BLaER1 (cell line): ENCODE measurements around the gene FRMD4B.
A peak's percentile ranks its signal among the peaks of the same experiment; 100 is the strongest.
"Not testable (repeated sequence)": the region's sequence is repeated elsewhere in the genome, so short reads cannot be mapped to it uniquely, and the experiment has no call there.

Experiments
- H3K27ac ChIP-seq: shearing (Covaris generic); formaldehyde crosslinking; 2 replicates; pipeline ENCODE4 v1.8.1; 2022
- H3K27me3 ChIP-seq: shearing (Covaris generic); formaldehyde crosslinking; 2 replicates; pipeline ENCODE4 v1.8.1; 2022
- H3K36me3 ChIP-seq: shearing (Covaris generic); formaldehyde crosslinking; 2 replicates; pipeline ENCODE4 v1.8.1; 2022
- H3K4me1 ChIP-seq: shearing (Covaris generic); formaldehyde crosslinking; 2 replicates; pipeline ENCODE4 v1.8.1; 2022
- H3K4me2 ChIP-seq: shearing (Covaris generic); formaldehyde crosslinking; 2 replicates; pipeline ENCODE4 v1.8.1; 2022
- H3K4me3 ChIP-seq: shearing (Covaris generic); formaldehyde crosslinking; 2 replicates; pipeline ENCODE4 v1.8.1; 2022
- H3K9ac ChIP-seq: shearing (Covaris generic); formaldehyde crosslinking; 2 replicates; pipeline ENCODE4 v1.8.1; 2022
- H3K9me3 ChIP-seq: shearing (Covaris generic); formaldehyde crosslinking; 2 replicates; pipeline ENCODE4 v1.8.1; 2022
- H4K20me1 ChIP-seq: shearing (Covaris generic); formaldehyde crosslinking; 2 replicates; pipeline ENCODE4 v1.8.1; 2022
- Cebpa-rat ChIP-seq: shearing (Covaris generic); IDR thresholded peaks from 2 replicates; pipeline ENCODE4 v1.8.1; 2022

The FRMD4B gene

DNA sequence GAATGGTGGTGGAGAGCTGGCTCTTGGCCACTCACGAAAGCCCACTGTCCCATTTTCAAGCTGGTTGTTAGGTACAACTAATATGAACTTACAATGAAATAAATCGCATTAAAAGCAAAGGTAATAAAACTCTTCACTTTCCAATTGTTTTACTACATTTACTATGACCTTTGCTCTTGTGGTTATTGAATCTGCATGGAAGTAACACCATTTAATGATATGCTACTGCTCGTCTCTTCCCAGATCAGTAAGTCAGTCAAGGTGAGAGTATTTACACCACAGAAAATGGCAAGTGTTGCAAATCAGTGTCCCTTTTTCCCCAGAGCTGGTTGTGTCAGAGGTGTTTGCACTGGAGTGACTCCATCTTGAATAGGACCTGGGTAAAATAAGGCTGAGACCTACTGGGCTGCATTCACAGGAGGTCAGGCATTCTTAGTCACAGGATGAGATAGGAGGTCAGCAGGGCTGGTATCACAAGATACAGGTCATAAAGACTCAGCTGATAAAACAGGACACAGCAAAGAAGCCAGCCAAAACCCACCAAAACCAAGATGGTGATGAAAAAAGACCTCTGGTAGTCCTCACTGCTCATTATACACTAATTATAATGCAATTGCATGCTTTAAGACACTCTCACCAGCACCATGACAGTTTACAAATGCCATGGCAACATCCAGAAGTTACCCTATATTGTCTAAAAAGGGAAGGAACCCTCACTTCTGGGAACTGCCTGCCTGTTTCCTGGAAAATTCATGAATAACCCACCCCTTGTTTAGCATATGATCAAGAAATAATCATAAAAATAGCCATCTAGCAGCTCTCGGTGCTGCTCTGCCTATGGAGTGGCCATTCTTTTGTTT lies 57.6 kb downstream of the FRMD4B start:
- Histone ChIP-seq H3K4me2 (peak overlapping the region; percentile 76), H3K4me3 (peak overlapping the region; percentile 53), H3K4me1 (peaks cover 93% of the 10 kb centered on the region), H4K20me1 (peaks cover 9% of the 10 kb centered on the region; the same call in 1 of the 2 replicates), H3K27ac (peak overlapping the region; percentile 80), H3K9ac (peak overlapping the region; percentile 72), H3K27me3 (no peaks in the 10 kb centered on the region), H3K36me3 (peaks cover 24% of the 10 kb centered on the region), H3K9me3 (no peaks in the 10 kb centered on the region)
- no peak for TF ChIP-seq Cebpa-rat

DNA sequence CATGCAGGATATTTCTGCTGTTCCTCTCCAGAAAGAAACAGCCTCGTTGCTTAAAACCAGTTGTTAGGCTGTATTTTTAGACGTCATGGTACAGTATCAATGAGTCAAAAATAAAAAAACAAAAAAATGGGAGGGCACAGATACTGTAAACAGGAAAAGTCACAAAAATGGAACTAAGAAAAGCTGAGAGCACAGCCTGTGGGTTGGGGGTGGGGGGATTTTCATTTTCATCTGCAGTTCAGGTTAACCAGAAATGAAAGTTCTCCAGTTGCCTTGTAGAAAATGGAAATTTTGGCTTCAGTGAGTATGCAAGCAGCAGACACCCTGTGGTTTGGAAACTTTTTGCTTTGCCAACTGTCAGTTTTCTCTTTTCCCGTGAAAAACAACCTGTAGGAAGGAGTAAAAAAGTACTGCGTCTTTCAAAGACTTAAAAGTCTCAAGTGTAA lies 59.0 kb downstream of the FRMD4B start:
- TF ChIP-seq Cebpa-rat = no peak
- Histone ChIP-seq H3K27me3 (no peaks in the 10 kb centered on the region), H3K4me3 (peak overlapping the region; percentile 53), H3K4me1 (peaks cover 82% of the 10 kb centered on the region), H3K27ac (peak overlapping the region; percentile 80), H3K9me3 (no peaks in the 10 kb centered on the region), H4K20me1 (peaks cover 23% of the 10 kb centered on the region), H3K9ac (peak overlapping the region; percentile 72), H3K36me3 (peaks cover 24% of the 10 kb centered on the region), H3K4me2 (peak overlapping the region; percentile 76)

GRCh38 chr3:69325151-69325550 lies 60.7 kb downstream of the FRMD4B start:
- H3K4me3 ChIP-seq = peak overlapping the region; percentile 31; the same call in 1 of the 2 replicates
- peak overlapping the region; percentile 76 for H3K4me2 ChIP-seq
- peaks cover 38% of the 10 kb centered on the region for H3K36me3 ChIP-seq
- no peaks in the 10 kb centered on the region for H3K9me3 ChIP-seq
- peaks cover 40% of the 10 kb centered on the region for H4K20me1 ChIP-seq
- TF ChIP-seq Cebpa-rat = no peak
- H3K4me1 ChIP-seq = peaks cover 82% of the 10 kb centered on the region
- no peaks in the 10 kb centered on the region for H3K27me3 ChIP-seq
- H3K9ac ChIP-seq = peak overlapping the region; percentile 31; the same call in 1 of the 2 replicates
- H3K27ac ChIP-seq = peak overlapping the region; percentile 80

DNA sequence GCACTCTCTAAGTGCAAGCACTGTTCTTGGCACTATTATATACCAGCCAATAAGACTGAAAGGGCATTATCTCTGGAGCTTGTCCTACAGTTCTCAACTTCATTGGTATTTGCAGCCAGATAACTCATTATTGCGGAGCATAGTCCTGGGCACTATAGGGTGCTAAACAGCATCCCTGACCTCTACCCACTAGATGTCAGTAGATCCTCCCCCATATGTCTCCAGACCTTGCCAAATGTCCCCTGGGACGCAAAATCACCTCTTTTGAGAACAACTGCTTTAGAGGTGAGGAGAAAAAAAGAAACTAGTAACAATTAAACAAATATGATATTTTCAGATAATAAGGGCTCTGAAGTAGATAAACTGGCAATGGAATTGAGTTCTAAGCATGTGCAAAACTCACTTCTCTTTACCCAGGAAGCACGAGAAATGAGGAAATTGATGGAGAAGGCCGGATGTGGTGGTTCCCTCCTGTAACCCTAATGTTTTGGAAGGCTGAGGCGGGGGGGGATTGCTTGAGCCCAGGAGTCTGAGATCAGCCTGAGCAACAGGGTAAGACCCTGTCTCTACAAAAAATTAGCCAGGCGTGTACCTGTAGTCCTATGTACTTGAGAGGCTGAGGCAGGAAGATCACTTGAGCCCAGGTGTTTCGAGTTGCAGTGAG lies 61.4 kb downstream of the FRMD4B start:
- Histone ChIP-seq H4K20me1 (peaks cover 47% of the 10 kb centered on the region), H3K27me3 (no peaks in the 10 kb centered on the region), H3K4me2 (peak overlapping the region; percentile 76), H3K9ac (peak overlapping the region; percentile 31; the same call in 1 of the 2 replicates), H3K4me1 (peaks cover 75% of the 10 kb centered on the region), H3K4me3 (peak overlapping the region; percentile 31; the same call in 1 of the 2 replicates), H3K9me3 (no peaks in the 10 kb centered on the region), H3K27ac (peak overlapping the region; percentile 80), H3K36me3 (peaks cover 44% of the 10 kb centered on the region)
- TF ChIP-seq Cebpa-rat = no peak

DNA sequence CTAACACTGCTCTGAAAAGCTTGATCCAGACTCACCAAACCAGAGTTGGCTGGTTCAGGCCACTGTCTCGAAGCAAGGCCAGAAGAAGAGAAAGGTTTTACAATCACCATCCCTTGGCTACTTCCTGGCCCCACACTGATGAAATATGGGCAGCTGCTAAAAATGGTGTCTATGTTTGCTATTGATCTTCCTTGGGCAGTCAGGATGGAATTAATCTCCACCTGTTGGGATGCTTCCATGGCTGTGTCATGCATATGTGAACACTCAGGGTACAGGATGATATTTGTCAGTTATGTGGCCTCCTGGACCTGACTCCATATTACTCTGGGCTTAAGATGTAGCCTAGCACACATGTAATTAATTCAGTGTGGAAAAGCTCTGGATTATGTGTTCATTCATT lies 61.9 kb downstream of the FRMD4B start:
- Histone ChIP-seq H3K27me3 (no peaks in the 10 kb centered on the region), H4K20me1 (peaks cover 52% of the 10 kb centered on the region), H3K4me1 (peaks cover 70% of the 10 kb centered on the region), H3K9me3 (no peaks in the 10 kb centered on the region), H3K4me3 (no peak overlapping the region), H3K36me3 (peaks cover 48% of the 10 kb centered on the region), H3K27ac (no peak overlapping the region), H3K9ac (no peak overlapping the region), H3K4me2 (peak overlapping the region; percentile 76)
- TF ChIP-seq Cebpa-rat = no peak

DNA sequence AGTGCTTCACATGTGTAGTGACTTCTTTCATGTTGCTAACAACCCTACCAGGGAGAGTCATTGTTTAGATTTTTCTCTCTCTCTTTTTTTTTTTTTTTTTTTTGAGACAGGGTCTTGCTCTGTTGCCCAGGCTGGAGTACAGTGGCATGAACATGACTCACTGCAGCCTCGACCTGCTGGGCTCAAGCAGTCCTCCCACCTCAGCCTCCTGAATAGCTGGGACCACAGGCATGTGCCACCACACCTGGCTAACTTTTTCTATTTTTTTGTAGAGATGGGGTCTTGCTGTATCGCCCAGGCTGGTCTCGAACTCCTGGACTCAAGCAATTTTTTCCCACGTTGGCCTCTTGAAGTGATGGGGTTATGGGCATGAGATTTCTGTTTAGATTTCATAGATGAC lies 63.4 kb downstream of the FRMD4B start:
- not testable (repeated sequence) for H3K9ac ChIP-seq, H3K4me3 ChIP-seq, H3K27me3 ChIP-seq, H3K9me3 ChIP-seq, H3K4me2 ChIP-seq, H3K27ac ChIP-seq
- peaks cover 62% of the 10 kb centered on the region for H3K36me3 ChIP-seq
- peaks cover 67% of the 10 kb centered on the region for H4K20me1 ChIP-seq
- H3K4me1 ChIP-seq = peaks cover 55% of the 10 kb centered on the region

DNA sequence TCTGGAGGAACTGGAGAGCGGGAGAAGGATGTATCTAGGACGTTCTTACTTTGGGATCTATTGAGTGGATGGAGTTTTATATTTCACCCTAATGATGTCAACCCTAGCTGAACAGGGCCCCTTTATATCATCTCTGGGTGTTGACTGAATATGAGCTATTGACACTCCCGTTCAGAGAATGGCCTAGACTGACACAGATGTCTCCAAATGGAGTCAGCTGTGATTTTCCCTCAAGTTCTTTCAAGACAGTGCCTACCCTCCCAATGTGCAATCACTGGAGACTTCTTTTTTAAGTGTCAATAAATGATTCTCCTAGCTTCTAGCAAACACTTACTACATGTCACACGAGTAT lies 63.8 kb downstream of the FRMD4B start:
- no peaks in the 10 kb centered on the region for H3K9me3 ChIP-seq
- TF ChIP-seq Cebpa-rat = no peak
- 0 out of 2 replicates have a peak overlapping the region, but pooled peaks have one; percentile 12 for H3K9ac ChIP-seq
- H4K20me1 ChIP-seq = peaks cover 70% of the 10 kb centered on the region
- H3K36me3 ChIP-seq = peaks cover 66% of the 10 kb centered on the region
- peak overlapping the region; percentile 31; the same call in 1 of the 2 replicates for H3K27ac ChIP-seq
- no peaks in the 10 kb centered on the region for H3K27me3 ChIP-seq
- no peak overlapping the region for H3K4me2 ChIP-seq
- peaks cover 52% of the 10 kb centered on the region for H3K4me1 ChIP-seq
- no peak overlapping the region for H3K4me3 ChIP-seq

- Histone ChIP-seq H3K27me3 (no peaks in the 10 kb centered on the region), H3K27ac (peak overlapping the region; percentile 31; the same call in 1 of the 2 replicates)
Observed at GRCh38 chr3:69321301-69322157, 64.4 kb downstream of the FRMD4B start.

GRCh38 chr3:69320871-69321271 lies 65.0 kb downstream of the FRMD4B start:
- TF ChIP-seq Cebpa-rat = no peak
- Histone ChIP-seq H3K4me1 (peaks cover 44% of the 10 kb centered on the region), H4K20me1 (peaks cover 82% of the 10 kb centered on the region), H3K36me3 (peaks cover 71% of the 10 kb centered on the region), H3K4me3 (no peak overlapping the region), H3K4me2 (peak overlapping the region; percentile 47), H3K27ac (peak overlapping the region; percentile 31; the same call in 1 of the 2 replicates), H3K9me3 (no peaks in the 10 kb centered on the region), H3K27me3 (no peaks in the 10 kb centered on the region), H3K9ac (0 out of 2 replicates have a peak overlapping the region, but pooled peaks have one; percentile 12)

More at GRCh38 chr3:69321301-69322157, 64.4 kb downstream of the FRMD4B start:
- H3K9me3 ChIP-seq = no peaks in the 10 kb centered on the region
- H3K4me1 ChIP-seq = peaks cover 51% of the 10 kb centered on the region
- no peak overlapping the region for H3K4me3 ChIP-seq
- no peak for TF ChIP-seq Cebpa-rat
- peaks cover 76% of the 10 kb centered on the region for H4K20me1 ChIP-seq
- H3K4me2 ChIP-seq = peak overlapping the region; percentile 47
- 0 out of 2 replicates have a peak overlapping the region, but pooled peaks have one; percentile 12 for H3K9ac ChIP-seq
- H3K36me3 ChIP-seq = peaks cover 71% of the 10 kb centered on the region
